Sigmoid colon (tissue), 7 donors: ENCODE data around the gene DIRAS1. TPM values are rescaled to one million over a fixed set of nuclear protein-coding genes. Genes with fewer than 3 reads are reported as not detected.

Source experiments
- DNase-seq: peaks from one replicate; pipeline ENCODE4 v3.0.0-alpha.2; 2019
- H3K27ac ChIP-seq, 4 donors: fragments of 200-600 bp; sonication (generic); one replicate each; pipeline ENCODE4 v1.5.1; 2016 to 2019; ENCODE audit warnings: mild to moderate bottlenecking in 1 of 4
- H3K27me3 ChIP-seq, 3 donors: fragments of 200-600 bp; sonication (generic); one replicate each; pipeline ENCODE4 v1.5.1; 2019; ENCODE audit warnings: mild to moderate bottlenecking in 1 of 3
- H3K36me3 ChIP-seq, 4 donors: fragments of 200-600 bp; sonication (generic); one replicate each; pipeline ENCODE4 v1.5.1; 2016 to 2019
- H3K4me1 ChIP-seq, 4 donors: fragments of 200-600 bp; sonication (generic); one replicate each; pipeline ENCODE4 v1.5.1; 2017 to 2019
- H3K4me3 ChIP-seq, 4 donors: fragments of 200-600 bp; sonication (generic); one replicate each; pipeline ENCODE4 v1.5.1; 2017 to 2019; ENCODE audit warnings: mild to moderate bottlenecking in 2 of 4, moderate library complexity in 1 of 4
- H3K9me3 ChIP-seq, 4 donors: fragments of 200-600 bp in 3 of 4; sonication (generic) in 3 of 4; one replicate each; pipeline versions ENCODE4 v1.5.1 to v1.6.1; 2013 to 2019
- CTCF ChIP-seq, 4 experiments: fragments of 450-650 bp in 3 of 4; fragments of 200-600 bp in 1 of 4; IDR thresholded peaks; one replicate each; pipeline ENCODE4 v1.5.1; 2016 to 2019; ENCODE audit warnings: antibody characterized with exemption in 4 of 4, mild to moderate bottlenecking in 3 of 4, moderate library complexity in 2 of 4
- EP300 ChIP-seq, 4 donors: sonication (generic); formaldehyde crosslinking; IDR thresholded peaks; one replicate each; pipeline ENCODE4 v1.6.1; 2017; ENCODE audit warnings: antibody characterized with exemption in 4 of 4
- POLR2A ChIP-seq, 2 donors: fragments of 450-650 bp; IDR thresholded peaks; one replicate each; pipeline ENCODE4 v1.6.1; 2016; ENCODE audit warnings: antibody characterized with exemption in 2 of 2, mild to moderate bottlenecking in 2 of 2, moderate library complexity in 2 of 2
- POLR2AphosphoS5 ChIP-seq, 4 donors: sonication (generic); formaldehyde crosslinking; IDR thresholded peaks; one replicate each; pipeline ENCODE4 v1.6.1; 2017; ENCODE audit warnings: antibody characterized with exemption in 4 of 4
- WGBS, 2 donors: extraction: QIAGEN DNeasy Blood & Tissue Kit; methylation state at CpG; one replicate each; pipeline ENCODE4 v1.1.7; 2013; 5-methylcytosine and 5-hydroxymethylcytosine counted together
- intact Hi-C: fragments of 100-400 bp; cut with DNase I; formaldehyde crosslinking; loops from one replicate; pipeline ENCODE4 v1.15.1; 2023
- polyA plus RNA-seq, 3 donors: library from polyadenylated mRNA; stranded (reverse); fragments of 200-250 nt; gene quantifications; one replicate each; pipeline ENCODE4 v1.2.3, GENCODE V29; 2013
- total RNA-seq, 4 donors: library from RNA; depleted of rRNA; stranded (reverse); fragments of >200 nt; gene quantifications; one replicate each; pipeline ENCODE4 v1.1.0, GENCODE V29; 2016
- donor health status: healthy with polysubstance abuse.
- donor health status: Bipolar disorder and iron deficiency.
- donor health status: healthy.

DIRAS1 gene
- total and polyA plus RNA-seq, 7 donors, result 0.33 to 2.2 (median 1.4) TPM

- intact Hi-C loops, result no loop called here
These were observed 5.1 kb upstream of the DIRAS1 start for GRCh38 chr19:2726160-2726855.

GRCh38 chr19:2724148-2724557 lies 3.0 kb upstream of the DIRAS1 start:
- intact Hi-C loops, result no loop called here
- H3K27ac ChIP-seq, result no peak overlapping the region

More at GRCh38 chr19:2726160-2726855, 5.1 kb upstream of the DIRAS1 start:
- Histone ChIP-seq H3K36me3 (no peaks in the 10 kb centered on the region), H3K27ac (no peak overlapping the region), H3K4me3 (no peak overlapping the region), H3K27me3 (peaks cover 8 to 42% (median 34%) of the 10 kb centered on the region in 3 donors), H3K4me1 (peaks cover 0 to 20% (median 16%) of the 10 kb centered on the region in 4 donors), H3K9me3 (no peaks in the 10 kb centered on the region)
- 63 to 64% methylated on average over 15 of the region's 15 CpGs for WGBS, 2 donors
- no peak for DNase-seq
- no peak for TF ChIP-seq EP300 (IDR thresholded peaks at IDR 0.05)
- TF ChIP-seq POLR2AphosphoS5 (IDR thresholded peaks at IDR 0.05), result no peak
- TF ChIP-seq CTCF (IDR thresholded peaks at IDR 0.05), result no peak
- TF ChIP-seq POLR2A (IDR thresholded peaks at IDR 0.05), result no peak

GRCh38 chr19:2723747-2724146 lies 2.6 kb upstream of the DIRAS1 start:
- no peak overlapping the region for H3K4me3 ChIP-seq
- DNase-seq, result no peak
- H3K4me1 ChIP-seq, result peaks cover 0 to 35% (median 30%) of the 10 kb centered on the region in 4 donors
- TF ChIP-seq POLR2AphosphoS5 (IDR thresholded peaks at IDR 0.05) (no peak), EP300 (IDR thresholded peaks at IDR 0.05) (no peak)
- peaks cover 20 to 66% (median 57%) of the 10 kb centered on the region in 3 donors for H3K27me3 ChIP-seq
- intact Hi-C loops, result no loop called here
- no peaks in the 10 kb centered on the region for H3K36me3 ChIP-seq
- H3K27ac ChIP-seq, result peak overlapping the region in 3 of 4 donors; percentile 48 to 81 (median 49)
- WGBS, 2 donors, result 72 to 83% methylated on average over 14 of the region's 14 CpGs
- no peaks in the 10 kb centered on the region for H3K9me3 ChIP-seq

More at GRCh38 chr19:2724148-2724557, 3.0 kb upstream of the DIRAS1 start:
- Histone ChIP-seq H3K9me3 (no peaks in the 10 kb centered on the region), H3K36me3 (no peaks in the 10 kb centered on the region), H3K27me3 (peaks cover 20 to 62% (median 53%) of the 10 kb centered on the region in 3 donors), H3K4me3 (no peak overlapping the region), H3K4me1 (peaks cover 0 to 35% (median 30%) of the 10 kb centered on the region in 4 donors)
- WGBS, 2 donors, result 51 to 72% methylated on average over 7 of the region's 7 CpGs
- DNase-seq, result no peak
- TF ChIP-seq CTCF (IDR thresholded peaks at IDR 0.05) (no peak), POLR2AphosphoS5 (IDR thresholded peaks at IDR 0.05) (peak in 1 of 4 donors; percentile 31)

- no peak for DNase-seq
- intact Hi-C loops, result no loop called here
- TF ChIP-seq POLR2A (IDR thresholded peaks at IDR 0.05) (no peak), POLR2AphosphoS5 (IDR thresholded peaks at IDR 0.05) (no peak), CTCF (IDR thresholded peaks at IDR 0.05) (no peak), EP300 (IDR thresholded peaks at IDR 0.05) (no peak)
- H3K27me3 ChIP-seq, result peaks cover 20 to 69% (median 58%) of the 10 kb centered on the region in 3 donors
- 70 to 81% methylated on average over 13 of the region's 13 CpGs for WGBS, 2 donors
- no peaks in the 10 kb centered on the region for H3K36me3 ChIP-seq
- no peaks in the 10 kb centered on the region for H3K9me3 ChIP-seq
- peaks cover 0 to 35% (median 30%) of the 10 kb centered on the region in 4 donors for H3K4me1 ChIP-seq
- H3K4me3 ChIP-seq, result no peak overlapping the region
- H3K27ac ChIP-seq, result peak overlapping the region in 3 of 4 donors; percentile 48 to 81 (median 49)
These were observed 2.2 kb upstream of the DIRAS1 start for GRCh38 chr19:2723345-2723715.

- H3K27me3 ChIP-seq, result peaks cover 20 to 67% (median 56%) of the 10 kb centered on the region in 3 donors
- TF ChIP-seq POLR2AphosphoS5 (IDR thresholded peaks at IDR 0.05), result peak in 2 of 4 donors; percentile 6 to 20
- no peak for TF ChIP-seq EP300 (IDR thresholded peaks at IDR 0.05)
These were observed 1.6 kb upstream of the DIRAS1 start for GRCh38 chr19:2722541-2723344.

More at GRCh38 chr19:2722541-2723344, 1.6 kb upstream of the DIRAS1 start:
- Histone ChIP-seq H3K9me3 (no peaks in the 10 kb centered on the region), H3K4me3 (no peak overlapping the region), H3K36me3 (no peaks in the 10 kb centered on the region), H3K4me1 (peaks cover 0 to 35% (median 30%) of the 10 kb centered on the region in 4 donors), H3K27ac (peak overlapping the region; percentile 16 to 81 (median 48))
- peak; percentile 86 for DNase-seq
- WGBS, 2 donors, result 28 to 55% methylated on average over 28 of the region's 28 CpGs
- intact Hi-C loops, result no loop called here
